ENCODE data around the gene OTUD3. TPM values are rescaled to one million over a fixed set of nuclear protein-coding genes. Genes with fewer than 3 reads are reported as not detected.

OTUD3 gene
- total RNA-seq, 1 donor from 2014 or later: 4.9 TPM

DNA sequence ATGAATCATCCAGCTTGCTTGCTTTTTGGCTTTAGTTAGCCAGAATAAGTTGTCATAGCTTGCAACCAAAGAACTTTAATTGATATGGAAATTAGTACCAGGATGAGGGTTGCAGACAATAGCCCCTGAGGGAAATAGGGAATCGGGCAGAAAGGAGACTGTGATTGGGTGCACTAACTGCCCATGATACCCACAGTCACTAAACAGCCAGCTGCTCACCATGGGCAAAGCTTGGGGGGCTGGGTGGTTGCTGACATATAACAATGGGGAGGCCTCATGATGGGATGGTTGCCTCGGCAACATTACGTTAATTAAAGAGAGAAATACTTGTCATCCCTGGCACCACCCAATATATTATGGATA, 59.0 kb downstream of the OTUD3 start:
- Histone ChIP-seq H3K36me3 (no peaks in the 10 kb centered on the region), H3K4me3 (no peak overlapping the region), H3K4me1 (no peaks in the 10 kb centered on the region), H3K9me3 (no peaks in the 10 kb centered on the region), H3K27me3 (no peaks in the 10 kb centered on the region), H3K27ac (no peak overlapping the region)
- TF ChIP-seq CTCF (IDR thresholded peaks at IDR 0.05) (no peak), POLR2A (IDR thresholded peaks at IDR 0.05) (no peak), POLR2AphosphoS5 (IDR thresholded peaks at IDR 0.05; ENCODE audit: insufficient read depth in 1 of 2, low read depth in 1 of 2) (no peak)
- DNase-seq (ENCODE audit: extremely low spot score in 2 of 2): no peak
- intact Hi-C loops (cut with DNase I): no loop called here

- intact Hi-C loops (cut with DNase I): no loop called here
- Histone ChIP-seq H3K4me1 (no peaks in the 10 kb centered on the region), H3K9me3 (no peaks in the 10 kb centered on the region), H3K4me3 (no peak overlapping the region), H3K27me3 (no peaks in the 10 kb centered on the region), H3K27ac (no peak overlapping the region), H3K36me3 (no peaks in the 10 kb centered on the region)
- TF ChIP-seq CTCF (IDR thresholded peaks at IDR 0.05) (no peak), POLR2A (IDR thresholded peaks at IDR 0.05) (no peak), POLR2AphosphoS5 (IDR thresholded peaks at IDR 0.05; ENCODE audit: insufficient read depth in 1 of 2, low read depth in 1 of 2) (no peak)
- no peak for DNase-seq (ENCODE audit: extremely low spot score in 2 of 2)
Measured at GRCh38 chr1:19942088-19942487, 59.9 kb downstream of the OTUD3 start.

DNA sequence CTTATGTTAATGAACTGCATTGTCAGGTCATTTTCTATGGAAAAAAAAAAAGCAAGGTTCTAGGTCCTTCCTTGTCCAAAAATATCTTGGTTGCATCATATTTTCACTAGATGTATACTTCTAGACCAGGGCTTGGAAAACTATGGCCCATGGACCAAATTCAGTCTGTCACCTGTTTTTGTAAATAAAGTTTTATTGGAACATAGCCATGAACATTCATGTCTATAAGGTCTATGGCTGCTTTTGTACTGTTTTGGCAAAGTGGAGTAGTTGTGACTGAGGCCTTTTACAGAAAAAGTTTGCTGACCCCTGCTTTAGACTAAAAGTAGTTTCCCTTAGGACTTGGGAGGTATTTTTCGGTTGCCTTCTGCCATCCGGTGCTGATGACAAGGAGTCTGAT, 60.5 kb downstream of the OTUD3 start:
- intact Hi-C loops (cut with DNase I): no loop called here
- Histone ChIP-seq H3K4me3 (no peak overlapping the region), H3K36me3 (no peaks in the 10 kb centered on the region), H3K27ac (no peak overlapping the region), H3K27me3 (no peaks in the 10 kb centered on the region), H3K9me3 (no peaks in the 10 kb centered on the region), H3K4me1 (no peaks in the 10 kb centered on the region)
- TF ChIP-seq POLR2A (IDR thresholded peaks at IDR 0.05) (no peak), CTCF (IDR thresholded peaks at IDR 0.05) (no peak), POLR2AphosphoS5 (IDR thresholded peaks at IDR 0.05; ENCODE audit: insufficient read depth in 1 of 2, low read depth in 1 of 2) (no peak)
- no peak for DNase-seq (ENCODE audit: extremely low spot score in 2 of 2)

DNA sequence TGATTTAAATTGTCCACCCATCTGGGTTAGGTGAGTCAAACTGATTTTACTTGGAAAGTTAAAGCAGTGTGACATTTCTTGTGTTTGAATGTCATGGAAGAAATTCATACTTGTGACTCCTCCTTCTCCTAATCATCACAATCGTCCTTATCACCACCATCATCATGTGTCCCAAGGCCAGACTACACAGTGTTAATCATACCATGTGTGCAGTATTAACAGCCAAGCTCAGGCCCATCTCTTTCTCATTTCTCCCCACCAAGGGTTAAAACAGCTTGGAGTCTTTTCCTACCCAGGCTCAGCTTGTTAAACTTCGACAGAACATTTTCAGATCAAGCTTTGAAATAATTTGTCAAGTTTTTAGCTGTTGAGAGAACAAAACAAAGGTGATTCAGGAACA, 63.7 kb downstream of the OTUD3 start:
- Histone ChIP-seq H3K27ac (no peak overlapping the region), H3K9me3 (no peaks in the 10 kb centered on the region), H3K4me3 (no peak overlapping the region), H3K27me3 (no peaks in the 10 kb centered on the region), H3K4me1 (no peaks in the 10 kb centered on the region), H3K36me3 (no peaks in the 10 kb centered on the region)
- intact Hi-C loops (cut with DNase I): no loop called here
- TF ChIP-seq POLR2AphosphoS5 (IDR thresholded peaks at IDR 0.05; ENCODE audit: insufficient read depth in 1 of 2, low read depth in 1 of 2) (no peak), POLR2A (IDR thresholded peaks at IDR 0.05) (no peak), CTCF (IDR thresholded peaks at IDR 0.05) (no peak)
- no peak for DNase-seq (ENCODE audit: extremely low spot score in 2 of 2)

DNA sequence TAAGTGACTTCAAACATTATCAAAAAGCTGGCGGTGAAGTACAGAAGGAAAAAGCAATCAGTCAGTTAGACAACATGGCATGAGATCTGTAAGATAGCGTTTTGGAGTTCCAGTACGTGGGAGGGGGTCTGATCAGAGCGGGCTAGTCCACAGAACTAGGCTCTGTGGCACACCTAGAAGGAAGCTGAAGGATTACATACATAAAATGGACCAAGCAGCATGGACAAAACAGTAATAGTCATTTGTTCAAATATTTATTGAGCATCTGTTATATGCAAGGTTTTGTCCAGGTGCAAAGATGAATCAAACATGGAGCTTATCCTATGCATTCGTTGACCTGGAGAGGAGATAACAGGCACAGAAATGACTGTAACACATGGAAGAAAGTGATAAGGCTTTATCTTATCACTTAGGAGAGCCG, 64.1 kb downstream of the OTUD3 start:
- intact Hi-C loops (cut with DNase I): no loop called here

More for the DNA sequence above, 64.1 kb downstream of the OTUD3 start:
- no peak for DNase-seq (ENCODE audit: extremely low spot score in 2 of 2)
- TF ChIP-seq CTCF (IDR thresholded peaks at IDR 0.05): no peak
- Histone ChIP-seq H3K4me3 (no peak overlapping the region), H3K9me3 (no peaks in the 10 kb centered on the region), H3K27ac (no peak overlapping the region), H3K36me3 (no peaks in the 10 kb centered on the region), H3K4me1 (no peaks in the 10 kb centered on the region), H3K27me3 (no peaks in the 10 kb centered on the region)
